ENCODE results near the gene SPRY4.
A peak's percentile ranks its signal among the peaks of the same experiment; 100 is the strongest.

The SPRY4 gene

DNA sequence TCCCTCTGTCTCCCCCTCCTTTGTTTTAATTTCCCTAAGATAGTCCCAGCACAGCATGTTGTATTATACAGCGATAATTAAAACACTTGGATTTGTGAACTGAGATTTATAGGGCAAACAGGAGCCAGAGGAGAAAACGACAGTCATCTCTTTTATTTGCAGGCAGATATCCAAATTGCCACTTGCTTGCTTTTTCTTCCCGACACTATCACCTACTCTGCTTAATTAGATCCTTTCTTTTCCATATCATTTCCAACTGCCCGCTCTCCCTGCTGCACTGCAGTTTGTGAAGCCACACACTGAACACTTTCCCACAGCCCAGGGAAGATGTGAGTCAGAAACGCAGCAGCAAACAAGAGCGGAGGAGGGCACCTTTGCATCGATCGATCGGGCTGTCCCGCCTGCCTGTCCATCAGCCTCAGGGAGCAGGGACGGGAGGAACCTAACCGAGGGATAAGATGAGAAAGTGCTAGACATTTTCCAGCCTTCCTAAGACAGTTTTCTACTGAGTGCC, 35.8 kb upstream of the SPRY4 start:
- Histone ChIP-seq H3K27me3 (peaks cover 71% of the 10 kb centered on the region), H3K4me1 (ENCODE audit: control insufficient read depth in 1 of 2, insufficient read depth in 1 of 2, low read depth in 1 of 2, low read length in 1 of 2) (peaks cover 16 to 18% of the 10 kb centered on the region in 2 experiments), H3K4me3 (ENCODE audit: low read depth in 1 of 2, low read length in 1 of 2) (no peak overlapping the region), H3K27ac (no peak overlapping the region), H3K36me3 (no peaks in the 10 kb centered on the region), H3K9me3 (no peaks in the 10 kb centered on the region)
- TF ChIP-seq, protein P1, sequence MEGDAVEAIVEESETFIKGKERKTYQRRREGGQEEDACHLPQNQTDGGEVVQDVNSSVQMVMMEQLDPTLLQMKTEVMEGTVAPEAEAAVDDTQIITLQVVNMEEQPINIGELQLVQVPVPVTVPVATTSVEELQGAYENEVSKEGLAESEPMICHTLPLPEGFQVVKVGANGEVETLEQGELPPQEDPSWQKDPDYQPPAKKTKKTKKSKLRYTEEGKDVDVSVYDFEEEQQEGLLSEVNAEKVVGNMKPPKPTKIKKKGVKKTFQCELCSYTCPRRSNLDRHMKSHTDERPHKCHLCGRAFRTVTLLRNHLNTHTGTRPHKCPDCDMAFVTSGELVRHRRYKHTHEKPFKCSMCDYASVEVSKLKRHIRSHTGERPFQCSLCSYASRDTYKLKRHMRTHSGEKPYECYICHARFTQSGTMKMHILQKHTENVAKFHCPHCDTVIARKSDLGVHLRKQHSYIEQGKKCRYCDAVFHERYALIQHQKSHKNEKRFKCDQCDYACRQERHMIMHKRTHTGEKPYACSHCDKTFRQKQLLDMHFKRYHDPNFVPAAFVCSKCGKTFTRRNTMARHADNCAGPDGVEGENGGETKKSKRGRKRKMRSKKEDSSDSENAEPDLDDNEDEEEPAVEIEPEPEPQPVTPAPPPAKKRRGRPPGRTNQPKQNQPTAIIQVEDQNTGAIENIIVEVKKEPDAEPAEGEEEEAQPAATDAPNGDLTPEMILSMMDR (IDR thresholded peaks at IDR 0.05) = no peak

DNA sequence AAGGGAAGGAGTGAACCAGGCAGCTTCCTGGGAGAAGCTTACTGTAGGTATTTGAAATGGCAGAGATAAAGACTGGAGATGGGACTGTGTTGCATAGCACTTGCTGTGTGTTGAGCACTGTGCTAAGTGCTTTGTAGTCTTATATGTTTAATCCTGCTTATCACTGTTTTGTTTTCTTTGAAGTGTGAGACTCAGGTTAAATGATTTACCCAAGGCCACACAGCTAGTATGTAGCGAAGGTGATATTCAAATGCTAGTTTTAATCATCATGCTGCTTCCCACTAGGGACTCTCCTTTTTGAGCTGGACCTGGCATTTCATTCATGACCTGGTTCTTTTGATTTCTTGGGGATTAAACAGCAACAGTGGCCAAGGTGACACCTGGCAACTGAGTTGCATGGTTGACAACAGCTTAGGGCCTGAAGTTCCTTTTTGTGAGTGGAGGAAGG, 35.3 kb upstream of the SPRY4 start:
- peaks cover 71% of the 10 kb centered on the region for H3K27me3 ChIP-seq
- TF ChIP-seq, protein P1 (IDR thresholded peaks at IDR 0.05) = no peak
- no peak overlapping the region for H3K27ac ChIP-seq
- H3K9me3 ChIP-seq = no peaks in the 10 kb centered on the region
- H3K4me1 ChIP-seq (ENCODE audit: control insufficient read depth in 1 of 2, insufficient read depth in 1 of 2, low read depth in 1 of 2, low read length in 1 of 2) = peaks cover 16 to 18% of the 10 kb centered on the region in 2 experiments
- H3K36me3 ChIP-seq = no peaks in the 10 kb centered on the region
- no peak overlapping the region for H3K4me3 ChIP-seq (ENCODE audit: low read depth in 1 of 2, low read length in 1 of 2)

DNA sequence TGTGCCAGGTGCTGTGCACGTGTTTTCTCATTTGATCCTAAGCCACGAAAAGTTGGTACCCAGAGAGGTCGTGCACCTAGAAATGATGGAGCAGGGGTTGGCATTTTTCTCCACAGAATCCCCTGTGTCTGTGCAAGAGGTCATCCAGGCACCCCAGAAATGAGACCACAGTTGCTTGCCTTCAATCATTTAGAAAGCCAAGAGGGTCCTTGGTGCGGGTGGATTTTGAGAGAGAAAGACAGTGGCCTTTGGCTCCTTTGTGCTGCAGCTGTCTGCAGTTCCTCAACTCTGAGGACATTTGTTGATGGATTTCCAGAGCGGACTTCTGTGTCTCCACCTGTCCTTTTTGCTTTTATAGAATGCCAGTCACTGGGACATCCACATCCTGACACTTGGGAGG, 33.8 kb upstream of the SPRY4 start:
- H3K9me3 ChIP-seq = no peaks in the 10 kb centered on the region
- no peak overlapping the region for H3K27ac ChIP-seq
- no peak overlapping the region for H3K4me3 ChIP-seq (ENCODE audit: low read depth in 1 of 2, low read length in 1 of 2)
- H3K27me3 ChIP-seq = peaks cover 71% of the 10 kb centered on the region
- peaks cover 16 to 18% of the 10 kb centered on the region in 2 experiments for H3K4me1 ChIP-seq (ENCODE audit: control insufficient read depth in 1 of 2, insufficient read depth in 1 of 2, low read depth in 1 of 2, low read length in 1 of 2)
- H3K36me3 ChIP-seq = no peaks in the 10 kb centered on the region
- TF ChIP-seq, protein P1 (IDR thresholded peaks at IDR 0.05) = no peak

DNA sequence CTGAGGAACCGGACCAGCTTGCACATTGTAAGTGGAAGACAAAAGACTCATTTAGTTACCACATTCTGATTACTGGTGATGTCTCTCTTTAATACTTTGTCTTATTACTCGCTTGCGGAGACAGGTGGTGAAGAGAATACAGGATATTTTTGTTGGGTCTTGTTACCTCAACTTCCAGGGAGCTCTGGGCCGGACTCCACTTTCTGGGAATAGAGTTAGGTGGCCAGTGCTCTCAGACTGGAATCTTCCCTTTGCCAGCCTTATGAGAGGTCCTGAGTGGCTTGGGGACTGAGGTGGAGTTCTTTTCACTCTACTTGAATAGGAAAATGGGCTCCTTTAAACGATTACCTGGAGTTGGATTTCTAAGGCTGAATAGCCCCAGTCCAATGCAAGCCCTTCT, 33.3 kb upstream of the SPRY4 start:
- Histone ChIP-seq H3K27ac (peak overlapping the region; percentile 86), H3K9me3 (no peaks in the 10 kb centered on the region), H3K27me3 (peaks cover 75% of the 10 kb centered on the region), H3K4me3 (ENCODE audit: low read depth in 1 of 2, low read length in 1 of 2) (no peak overlapping the region), H3K36me3 (no peaks in the 10 kb centered on the region), H3K4me1 (ENCODE audit: control insufficient read depth in 1 of 2, insufficient read depth in 1 of 2, low read depth in 1 of 2, low read length in 1 of 2) (peaks cover 16 to 18% of the 10 kb centered on the region in 2 experiments)
- TF ChIP-seq, protein P1 (IDR thresholded peaks at IDR 0.05) = no peak

DNA sequence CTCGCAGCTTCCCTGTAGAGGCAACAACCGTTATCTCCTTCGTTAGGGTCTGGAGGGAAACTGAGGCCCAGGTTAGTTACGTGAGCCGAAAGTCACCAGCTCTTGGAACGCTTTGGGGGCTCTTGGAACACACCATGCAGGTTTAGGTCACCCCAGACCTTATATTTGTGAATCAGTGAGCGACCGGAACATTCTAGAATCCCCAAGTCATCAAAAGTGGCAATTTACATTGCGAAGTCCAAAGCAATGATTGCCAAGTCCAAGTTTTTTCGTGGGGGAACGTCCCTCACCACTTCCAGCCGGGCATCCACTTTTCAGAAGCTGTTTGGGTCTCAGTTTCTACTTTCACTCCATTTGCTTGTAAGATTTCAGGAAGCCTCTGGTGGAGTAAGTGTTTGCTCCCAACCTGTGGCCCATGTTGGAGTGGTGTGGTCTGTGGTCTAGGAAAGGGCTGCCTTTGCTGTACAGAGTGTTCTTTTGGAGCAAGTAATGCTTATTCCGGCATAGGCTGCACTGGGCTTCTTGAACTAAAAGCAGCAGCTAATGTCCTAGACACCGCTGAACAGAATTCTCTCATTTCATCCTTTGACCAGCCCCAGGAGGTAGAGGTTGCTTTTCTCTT, 32.8 kb upstream of the SPRY4 start:
- Histone ChIP-seq H3K4me3 (ENCODE audit: low read depth in 1 of 2, low read length in 1 of 2) (peak overlapping the region; percentile 73 to 83), H3K9me3 (no peaks in the 10 kb centered on the region), H3K4me1 (ENCODE audit: control insufficient read depth in 1 of 2, insufficient read depth in 1 of 2, low read depth in 1 of 2, low read length in 1 of 2) (peaks cover 16 to 18% of the 10 kb centered on the region in 2 experiments), H3K27ac (peak overlapping the region; percentile 86), H3K27me3 (peaks cover 75% of the 10 kb centered on the region), H3K36me3 (no peaks in the 10 kb centered on the region)
- TF ChIP-seq, protein P1 (IDR thresholded peaks at IDR 0.05) = no peak
